Naive thymus-derived CD4-positive, alpha-beta T cell (primary cell): ENCODE results near the gene ADGRB3. TPM values are rescaled to one million over a fixed set of nuclear protein-coding genes. Genes with fewer than 3 reads are reported as not detected.

ENCODE experiments used
- ATAC-seq: fragments of 150-1000 bp; cut with Tn5 transposase; 2 replicates; pipeline ENCODE4 v1.10.0; 2021; ENCODE audit warnings: mild to moderate bottlenecking, moderate library complexity
- CTCF ChIA-PET: fragments of 350-600 bp; sonication (Branson Sonifier 250); formaldehyde crosslinking; loops from one replicate; lab custom pipeline; 2021; ENCODE audit warnings: antibody characterized with exemption; lab: Charles Lee
- POLR2A ChIA-PET: fragments of 350-600 bp; sonication (Branson Sonifier 250); formaldehyde crosslinking; loops from one replicate; lab custom pipeline; 2021; ENCODE audit warnings: antibody characterized with exemption, inconsistent platforms; lab: Charles Lee
- DNase-seq, 9 donors: peaks; one replicate each; pipeline versions ENCODE4 v3.0.0 to v3.0.0-alpha.2; 2020 to 2022; ENCODE audit warnings: mixed read lengths in 1 of 9
- H3K27ac ChIP-seq: one replicate; pipeline ENCODE4 v1.7.0; 2013; ENCODE audit warnings: mild to moderate bottlenecking, low read depth, low read length, moderate library complexity
- H3K27me3 ChIP-seq, 2 donors: one replicate each; pipeline ENCODE4 v1.7.0; 2013; ENCODE audit warnings: low read length in 2 of 2, mild to moderate bottlenecking in 2 of 2, moderate library complexity in 2 of 2; ENCODE audit not compliant: control insufficient read depth in 2 of 2, insufficient read depth in 2 of 2
- H3K36me3 ChIP-seq, 3 experiments: 1 replicate in 2 of 3; 2 replicates in 1 of 3; pipeline ENCODE4 v1.7.0; 2013; ENCODE audit warnings: low read length in 3 of 3, mild to moderate bottlenecking in 3 of 3, moderate library complexity in 1 of 3; ENCODE audit not compliant: insufficient read depth in 3 of 3, control insufficient read depth in 2 of 3
- H3K4me1 ChIP-seq, 2 donors: one replicate each; pipeline ENCODE4 v1.7.0; 2013; ENCODE audit warnings: low read length in 2 of 2, mild to moderate bottlenecking in 2 of 2, moderate library complexity in 1 of 2; ENCODE audit not compliant: control insufficient read depth in 2 of 2, insufficient read depth in 2 of 2
- H3K4me3 ChIP-seq: 2 replicates; pipeline ENCODE4 v1.7.0; 2013; ENCODE audit warnings: mild to moderate bottlenecking, low read length
- H3K9me3 ChIP-seq, 3 experiments: 1 replicate in 2 of 3; 2 replicates in 1 of 3; pipeline ENCODE4 v1.7.0; 2013; ENCODE audit warnings: low read length in 3 of 3; ENCODE audit not compliant: control insufficient read depth in 2 of 3
- H3K27ac Mint-ChIP-seq, 9 donors: one replicate each; pipeline ENCODE4 v1.8.0; 2020 to 2022; ENCODE audit warnings: mixed read lengths in 9 of 9, mild to moderate bottlenecking in 8 of 9, moderate library complexity in 5 of 9, inconsistent platforms in 2 of 9
- H3K27me3 Mint-ChIP-seq, 5 donors: one replicate each; pipeline ENCODE4 v1.8.0; 2021 to 2022; ENCODE audit warnings: mixed read lengths in 5 of 5, mild to moderate bottlenecking in 1 of 5
- H3K36me3 Mint-ChIP-seq, 5 donors: one replicate each; pipeline ENCODE4 v1.8.0; 2020 to 2022; ENCODE audit warnings: mixed read lengths in 5 of 5, mild to moderate bottlenecking in 3 of 5, inconsistent platforms in 1 of 5
- H3K4me1 Mint-ChIP-seq, 7 donors: one replicate each; pipeline ENCODE4 v1.8.0; 2020 to 2022; ENCODE audit warnings: mixed read lengths in 7 of 7, mild to moderate bottlenecking in 3 of 7, inconsistent platforms in 1 of 7
- H3K4me3 Mint-ChIP-seq, 10 donors: one replicate each; pipeline ENCODE4 v1.8.0; 2020 to 2022; ENCODE audit warnings: mild to moderate bottlenecking in 10 of 10, mixed read lengths in 10 of 10, moderate library complexity in 6 of 10, inconsistent platforms in 2 of 10
- H3K9me3 Mint-ChIP-seq, 11 donors: one replicate each; pipeline ENCODE4 v1.8.0; 2020 to 2022; ENCODE audit warnings: mixed read lengths in 11 of 11, mild to moderate bottlenecking in 4 of 11, inconsistent platforms in 1 of 11, moderate library complexity in 1 of 11
- intact Hi-C, 2 donors: fragments of 100-400 bp; cut with micrococcal nuclease; formaldehyde crosslinking; loops; one replicate each; pipeline ENCODE4 v1.15.1; 2023
- polyA plus RNA-seq, 2 donors: library from polyadenylated mRNA; unstranded; fragments of 300-500 nt; fragmentation: Illumina TruSeq; gene quantifications; one replicate each; pipeline ENCODE4 v1.2.3, GENCODE V29; 2021
- total RNA-seq, 6 experiments: library from RNA in 5 of 6; stranded (reverse) in 5 of 6; gene quantifications; 1 replicate in 5 of 6; 2 replicates in 1 of 6; pipeline ENCODE4 v1.2.3 and lab custom pipeline; 2021 to 2026

Gene ADGRB3
- total and polyA plus RNA-seq, 7 experiments from 2014 or later = not detected

DNA sequence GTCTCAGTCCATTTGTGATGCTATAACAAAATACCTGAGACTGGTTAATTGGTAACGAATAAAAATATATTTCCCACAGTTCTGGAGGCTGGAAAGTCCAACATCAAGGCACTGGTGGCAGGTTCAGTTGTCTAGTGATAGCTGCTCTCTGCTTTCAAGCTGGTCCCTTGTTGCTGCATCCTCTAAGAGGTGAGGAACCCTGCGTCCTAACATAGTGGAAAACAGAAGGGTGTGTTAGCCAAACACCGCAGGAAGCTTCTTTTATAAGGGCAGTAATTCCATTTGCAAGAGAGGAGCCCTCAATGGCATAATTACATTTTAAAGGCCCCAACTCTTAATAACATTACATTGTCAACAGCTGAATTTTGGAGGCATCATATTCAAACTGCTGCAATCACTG is 372.7 kb downstream of the ADGRB3 start:
- H3K4me3 ChIP-seq = no peak overlapping the region
- no peak for ATAC-seq
- no peak overlapping the region for H3K27ac ChIP-seq
- CTCF ChIA-PET = no interaction called here
- no peaks in the 10 kb centered on the region for H3K27me3 ChIP-seq
- H3K27me3 Mint-ChIP-seq = no peaks in the 10 kb centered on the region
- no peaks in the 10 kb centered on the region for H3K4me1 ChIP-seq
- peaks cover 0 to 14% (median 0%) of the 10 kb centered on the region in 11 donors for H3K9me3 Mint-ChIP-seq
- no peak overlapping the region for H3K4me3 Mint-ChIP-seq
- H3K36me3 Mint-ChIP-seq = no peaks in the 10 kb centered on the region
- H3K4me1 Mint-ChIP-seq = no peaks in the 10 kb centered on the region
- POLR2A ChIA-PET = no interaction called here
- H3K27ac Mint-ChIP-seq = no peak overlapping the region
- H3K9me3 ChIP-seq = no peaks in the 10 kb centered on the region
- DNase-seq = no peak
- no peaks in the 10 kb centered on the region for H3K36me3 ChIP-seq
- intact Hi-C loops = no loop called here

DNA sequence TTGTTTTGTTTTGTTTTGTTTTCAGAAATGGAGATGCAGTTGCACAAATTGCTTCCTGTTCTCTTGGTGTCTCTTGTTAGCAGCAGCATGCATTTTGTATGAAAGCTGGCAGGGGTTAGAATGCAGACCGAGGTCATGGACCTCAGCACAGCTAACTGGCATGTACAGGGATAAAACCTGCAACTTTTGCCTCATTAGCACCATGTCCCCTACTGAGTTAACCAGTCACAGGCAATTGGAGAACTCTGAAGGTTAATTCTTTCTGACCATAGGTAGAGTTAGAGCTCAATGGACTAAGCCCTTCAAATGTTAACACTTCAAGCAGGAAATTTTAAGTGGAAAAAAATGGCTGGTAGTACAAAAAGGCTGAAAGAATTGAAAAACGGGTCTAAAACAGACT is 377.1 kb downstream of the ADGRB3 start:
- DNase-seq = no peak
- Mint-ChIP-seq H3K36me3 (no peaks in the 10 kb centered on the region), H3K27ac (no peak overlapping the region), H3K4me3 (no peak overlapping the region), H3K27me3 (no peaks in the 10 kb centered on the region), H3K4me1 (no peaks in the 10 kb centered on the region), H3K9me3 (peaks cover 0 to 5% (median 0%) of the 10 kb centered on the region in 11 donors)
- no peaks in the 10 kb centered on the region for H3K36me3 ChIP-seq
- H3K9me3 ChIP-seq = no peaks in the 10 kb centered on the region
- H3K27me3 ChIP-seq = no peaks in the 10 kb centered on the region
- intact Hi-C loops = no loop called here
- ChIA-PET POLR2A (no interaction called here), CTCF (no interaction called here)
- no peak for ATAC-seq
- H3K4me1 ChIP-seq = no peaks in the 10 kb centered on the region
- H3K4me3 ChIP-seq = no peak overlapping the region
- H3K27ac ChIP-seq = no peak overlapping the region

DNA sequence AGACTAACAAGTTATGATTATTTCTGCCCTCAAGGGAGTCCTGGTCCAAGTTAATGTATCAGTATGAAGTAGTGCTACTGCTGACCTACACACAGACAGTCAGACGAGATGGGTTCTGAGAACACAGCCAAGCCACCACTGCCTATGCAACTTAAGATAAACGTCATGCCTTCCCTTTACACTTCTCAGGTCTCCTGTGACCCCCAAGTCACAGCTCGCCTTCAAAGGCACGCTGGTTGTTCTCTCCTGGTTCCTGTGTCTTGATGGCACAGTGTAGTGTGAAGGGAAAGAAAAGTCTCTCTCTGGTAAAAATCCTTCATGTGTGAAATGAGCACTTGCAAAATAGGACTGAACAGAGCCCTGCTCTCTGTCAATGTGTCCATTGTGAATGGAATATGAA is 377.8 kb downstream of the ADGRB3 start:
- H3K4me3 Mint-ChIP-seq = no peak overlapping the region
- H3K4me1 Mint-ChIP-seq = no peaks in the 10 kb centered on the region
- H3K27me3 Mint-ChIP-seq = no peaks in the 10 kb centered on the region
- ATAC-seq (no peak), DNase-seq (no peak)
- no peaks in the 10 kb centered on the region for H3K36me3 Mint-ChIP-seq
- intact Hi-C loops = no loop called here
- no peaks in the 10 kb centered on the region for H3K27me3 ChIP-seq
- no peak overlapping the region for H3K27ac ChIP-seq
- H3K36me3 ChIP-seq = no peaks in the 10 kb centered on the region
- ChIA-PET POLR2A (no interaction called here), CTCF (no interaction called here)
- no peaks in the 10 kb centered on the region for H3K4me1 ChIP-seq
- H3K4me3 ChIP-seq = no peak overlapping the region
- H3K9me3 Mint-ChIP-seq = peaks cover 0 to 2% (median 0%) of the 10 kb centered on the region in 11 donors
- H3K27ac Mint-ChIP-seq = no peak overlapping the region
- no peaks in the 10 kb centered on the region for H3K9me3 ChIP-seq

DNA sequence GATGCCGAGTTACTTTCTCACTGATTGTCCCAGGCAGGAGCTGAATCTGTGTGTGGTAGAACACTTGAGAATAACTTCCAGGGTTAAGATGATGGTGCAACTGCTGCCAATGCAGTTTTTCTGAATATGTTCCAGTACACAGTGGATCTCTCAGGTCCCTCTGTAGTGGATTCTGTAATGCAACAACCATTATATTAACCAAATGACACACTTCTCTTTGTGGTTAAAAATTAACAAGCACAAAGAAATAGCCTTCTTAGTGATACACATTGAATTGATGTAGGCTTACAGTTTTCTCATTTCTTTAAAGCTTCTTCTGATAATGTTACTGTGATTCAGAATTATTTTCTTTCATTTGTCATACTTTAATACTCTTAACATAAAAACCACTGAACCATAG is 383.8 kb downstream of the ADGRB3 start:
- Mint-ChIP-seq H3K9me3 (peaks cover 0 to 4% (median 0%) of the 10 kb centered on the region in 11 donors), H3K4me3 (no peak overlapping the region), H3K27ac (no peak overlapping the region), H3K27me3 (no peaks in the 10 kb centered on the region), H3K4me1 (no peaks in the 10 kb centered on the region), H3K36me3 (no peaks in the 10 kb centered on the region)
- CTCF ChIA-PET = no interaction called here
- H3K4me3 ChIP-seq = no peak overlapping the region
- no peak for DNase-seq
- H3K4me1 ChIP-seq = no peaks in the 10 kb centered on the region
- H3K27me3 ChIP-seq = no peaks in the 10 kb centered on the region
- no peak overlapping the region for H3K27ac ChIP-seq
- ATAC-seq = no peak
- POLR2A ChIA-PET = no interaction called here
- intact Hi-C loops = no loop called here
- no peaks in the 10 kb centered on the region for H3K36me3 ChIP-seq
- H3K9me3 ChIP-seq = no peaks in the 10 kb centered on the region

DNA sequence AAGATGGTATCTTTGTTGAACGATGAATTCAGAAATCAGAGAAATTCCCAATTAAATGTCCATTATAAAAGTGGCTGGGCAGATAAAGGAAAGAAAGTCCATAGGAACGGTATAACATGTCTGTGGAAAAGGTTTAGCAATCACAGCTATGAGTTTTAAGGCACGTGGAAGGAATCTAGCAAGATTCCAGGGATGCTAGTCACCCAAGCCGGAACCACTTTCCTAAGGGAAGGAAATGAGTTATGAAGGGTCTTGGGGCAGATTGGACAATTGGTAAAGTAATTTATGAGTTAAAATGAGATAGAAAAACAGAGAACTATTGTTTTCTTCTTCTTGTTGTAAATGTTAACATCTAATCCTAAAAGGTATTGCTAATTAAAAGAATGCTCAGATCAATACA is 384.8 kb downstream of the ADGRB3 start:
- H3K36me3 Mint-ChIP-seq = no peaks in the 10 kb centered on the region
- CTCF ChIA-PET = no interaction called here

DNA sequence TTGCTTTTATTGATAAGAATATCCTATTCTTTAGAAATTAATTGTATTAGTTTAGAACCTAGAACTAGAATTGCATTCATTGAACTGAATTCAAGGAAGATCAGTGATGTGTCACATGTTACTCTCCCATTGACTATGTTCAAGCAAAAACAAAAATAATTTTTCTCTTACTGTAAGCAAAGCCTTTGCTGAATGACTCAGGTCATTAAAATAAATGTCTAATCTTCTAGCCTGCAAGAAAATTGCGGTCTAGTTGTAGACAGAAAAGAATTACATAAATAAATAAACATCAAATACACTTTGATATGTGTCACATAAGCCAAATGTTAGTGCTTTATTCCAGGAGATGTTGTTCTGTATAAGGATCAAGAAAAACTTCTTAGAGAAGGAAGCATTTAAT is 387.9 kb downstream of the ADGRB3 start:
- H3K36me3 Mint-ChIP-seq = no peaks in the 10 kb centered on the region
- H3K4me3 Mint-ChIP-seq = no peak overlapping the region
- Histone ChIP-seq H3K27me3 (no peaks in the 10 kb centered on the region), H3K9me3 (no peaks in the 10 kb centered on the region), H3K36me3 (no peaks in the 10 kb centered on the region), H3K27ac (no peak overlapping the region), H3K4me3 (no peak overlapping the region), H3K4me1 (no peaks in the 10 kb centered on the region)
- H3K27ac Mint-ChIP-seq = no peak overlapping the region
- H3K4me1 Mint-ChIP-seq = no peaks in the 10 kb centered on the region
- DNase-seq (no peak), ATAC-seq (no peak)
- peaks cover 0 to 13% (median 0%) of the 10 kb centered on the region in 11 donors for H3K9me3 Mint-ChIP-seq
- intact Hi-C loops = no loop called here
- CTCF ChIA-PET = no interaction called here
- H3K27me3 Mint-ChIP-seq = no peaks in the 10 kb centered on the region
- POLR2A ChIA-PET = no interaction called here

More for the DNA sequence above, 384.8 kb downstream of the ADGRB3 start:
- peaks cover 0 to 4% (median 0%) of the 10 kb centered on the region in 11 donors for H3K9me3 Mint-ChIP-seq
- H3K4me3 ChIP-seq = no peak overlapping the region
- H3K27me3 Mint-ChIP-seq = no peaks in the 10 kb centered on the region
- no peak overlapping the region for H3K4me3 Mint-ChIP-seq
- H3K4me1 Mint-ChIP-seq = no peaks in the 10 kb centered on the region
- no peaks in the 10 kb centered on the region for H3K27me3 ChIP-seq
- ATAC-seq = no peak
- no peak overlapping the region for H3K27ac Mint-ChIP-seq
- no peaks in the 10 kb centered on the region for H3K4me1 ChIP-seq
- intact Hi-C loops = no loop called here
- H3K36me3 ChIP-seq = no peaks in the 10 kb centered on the region
- DNase-seq = no peak
- H3K27ac ChIP-seq = no peak overlapping the region
- no peaks in the 10 kb centered on the region for H3K9me3 ChIP-seq
- POLR2A ChIA-PET = no interaction called here

DNA sequence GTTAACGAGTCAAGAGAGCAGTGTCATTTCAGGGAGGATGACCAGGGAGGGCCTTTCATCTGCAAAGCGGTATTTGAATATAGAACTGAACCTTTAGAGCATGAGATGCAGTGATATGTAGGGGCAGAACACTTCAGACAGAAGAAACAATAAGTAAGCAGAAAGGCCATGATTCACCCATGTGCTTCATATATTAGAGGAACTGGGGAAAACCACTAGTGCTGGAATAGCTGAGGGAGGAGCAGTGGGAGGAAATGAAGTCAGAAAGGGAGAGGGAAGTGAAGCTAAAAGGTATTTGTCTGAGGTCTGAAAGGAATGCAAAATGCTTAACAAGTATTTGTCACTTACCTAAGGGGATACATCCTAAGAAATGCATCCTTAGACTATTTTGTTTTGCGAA is 391.2 kb downstream of the ADGRB3 start:
- H3K4me3 Mint-ChIP-seq = no peak overlapping the region
- Histone ChIP-seq H3K4me1 (no peaks in the 10 kb centered on the region), H3K27ac (no peak overlapping the region), H3K9me3 (no peaks in the 10 kb centered on the region), H3K4me3 (no peak overlapping the region), H3K27me3 (no peaks in the 10 kb centered on the region), H3K36me3 (no peaks in the 10 kb centered on the region)
- ATAC-seq (no peak), DNase-seq (no peak)
- no peaks in the 10 kb centered on the region for H3K4me1 Mint-ChIP-seq
- intact Hi-C loops = no loop called here
- CTCF ChIA-PET = no interaction called here
- H3K27ac Mint-ChIP-seq = no peak overlapping the region
- H3K36me3 Mint-ChIP-seq = no peaks in the 10 kb centered on the region
- POLR2A ChIA-PET = no interaction called here
- peaks cover 0 to 18% (median 1%) of the 10 kb centered on the region in 11 donors for H3K9me3 Mint-ChIP-seq
- H3K27me3 Mint-ChIP-seq = no peaks in the 10 kb centered on the region
